COLO668 (cell line): ENCODE data around the gene KCNQ1OT1.
A peak's percentile ranks its signal among the peaks of the same experiment; 100 is the strongest.

Source experiments
- DNase-seq: peaks from one replicate; lab custom pipeline; 2025; ENCODE audit not compliant: unreplicated experiment; lab: John Stamatoyannopoulos, UW

Gene KCNQ1OT1

DNA sequence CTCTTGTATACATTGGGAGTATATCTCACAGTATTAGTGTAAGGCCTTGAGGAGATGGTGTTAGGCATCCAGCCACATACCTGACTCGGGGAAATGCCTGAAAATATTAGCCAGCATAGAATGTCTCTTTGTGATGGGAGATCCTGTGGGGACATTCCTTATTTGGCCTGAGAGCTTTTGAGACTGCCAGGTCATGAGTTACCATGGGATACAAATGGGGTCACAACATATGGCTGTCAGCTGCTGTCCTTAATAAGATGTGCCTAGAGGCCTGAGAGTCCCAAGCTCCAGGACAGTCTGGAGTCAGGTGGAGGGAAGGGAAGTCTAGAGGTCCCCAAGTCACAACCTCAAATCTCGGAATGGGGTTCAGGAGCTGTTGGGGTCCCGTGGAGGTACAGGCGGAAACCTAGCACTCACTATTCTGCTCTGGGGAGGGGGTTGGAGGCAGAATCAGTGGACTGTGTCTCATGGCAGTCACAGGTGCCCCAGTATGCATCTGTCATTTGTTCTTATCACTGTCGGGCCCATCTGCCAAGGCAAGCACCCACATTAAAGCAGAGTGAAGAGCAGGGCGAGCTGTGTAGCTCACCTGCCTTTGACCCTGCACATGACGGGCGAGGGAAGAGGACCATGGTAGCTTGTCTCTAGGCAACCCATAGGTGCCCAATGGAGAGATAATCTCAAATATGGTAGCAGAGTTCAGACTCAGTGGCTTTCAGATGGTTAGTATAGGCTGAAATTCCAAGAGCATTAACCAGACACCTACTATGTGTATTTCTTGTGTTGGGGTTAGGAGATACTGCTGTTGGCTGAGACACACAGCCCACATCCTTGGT is 29.9 kb downstream of the KCNQ1OT1 start:
- no peak for DNase-seq

DNA sequence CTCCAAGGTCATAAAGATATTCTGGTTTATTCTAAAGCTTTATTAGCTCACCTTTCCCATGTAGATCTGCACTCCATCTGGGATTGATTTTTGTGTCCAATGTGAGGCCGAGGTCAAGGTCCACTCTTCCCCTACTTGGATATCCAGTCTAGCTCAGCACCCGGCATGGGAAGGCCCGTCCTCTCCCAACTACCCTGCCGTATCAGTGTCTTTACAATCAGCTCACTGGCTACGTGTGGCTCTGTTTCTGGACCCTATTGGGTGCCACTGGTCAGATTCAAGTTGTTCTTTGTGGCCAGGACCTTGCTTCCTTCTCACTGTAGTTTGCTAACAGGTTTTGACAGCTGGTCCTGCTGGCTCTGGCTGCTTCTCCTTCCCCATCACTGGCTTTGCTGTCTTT is 30.9 kb downstream of the KCNQ1OT1 start:
- DNase-seq: no peak

DNA sequence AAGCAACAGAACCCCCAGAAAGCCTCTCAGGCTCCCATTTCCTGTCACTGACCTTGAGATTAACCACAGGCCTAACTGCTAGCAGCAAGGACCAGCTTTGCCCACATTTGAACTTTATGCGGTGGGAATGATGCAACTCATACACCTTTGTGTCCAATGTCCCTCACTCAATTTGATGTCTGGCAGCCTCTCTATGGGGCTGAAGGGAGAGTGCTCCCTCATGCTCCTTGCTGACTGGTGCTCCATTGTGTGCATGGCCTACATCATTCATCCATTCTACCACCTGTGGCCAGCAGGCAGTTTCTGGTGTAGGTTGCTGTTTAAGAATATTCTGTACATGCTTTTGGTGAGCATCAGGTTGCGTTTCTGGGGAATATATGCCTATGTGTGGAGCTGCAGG is 31.9 kb downstream of the KCNQ1OT1 start:
- no peak for DNase-seq

DNA sequence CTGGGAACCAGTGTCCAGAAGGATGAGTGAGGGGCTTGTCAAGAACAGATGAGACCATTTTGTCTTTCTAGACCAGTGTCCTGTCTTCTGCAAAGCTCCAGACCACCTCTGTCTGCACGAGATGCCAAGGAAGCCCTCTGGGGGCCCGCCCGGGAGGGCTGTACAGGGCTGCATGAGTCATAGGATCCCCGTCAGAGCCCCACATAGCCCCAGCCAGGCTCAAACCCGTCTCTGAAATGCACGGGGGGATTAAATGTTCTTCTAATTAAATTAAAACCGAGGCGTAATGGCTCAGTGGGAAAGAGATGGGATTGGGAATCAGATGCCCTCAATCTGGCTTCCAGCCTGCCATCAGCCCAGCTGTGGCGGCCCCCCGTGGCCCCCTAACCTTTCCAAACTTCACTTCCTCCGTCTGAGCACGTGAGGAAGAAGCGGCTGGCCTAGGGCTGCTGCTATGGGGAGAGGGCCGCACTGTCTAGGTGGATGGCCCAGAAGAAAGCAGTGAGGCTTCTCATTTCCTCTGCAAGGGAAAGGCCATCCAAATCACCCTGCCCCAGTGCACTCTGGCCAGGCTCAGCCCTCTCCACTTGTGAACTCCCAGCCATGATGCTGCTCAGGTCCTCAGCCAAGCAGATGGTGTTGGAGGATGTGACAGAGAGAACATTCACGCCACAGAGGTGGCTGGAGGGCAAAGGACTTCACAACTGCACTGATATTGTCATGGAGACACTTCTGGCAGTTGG is 32.8 kb downstream of the KCNQ1OT1 start:
- DNase-seq: no peak

DNA sequence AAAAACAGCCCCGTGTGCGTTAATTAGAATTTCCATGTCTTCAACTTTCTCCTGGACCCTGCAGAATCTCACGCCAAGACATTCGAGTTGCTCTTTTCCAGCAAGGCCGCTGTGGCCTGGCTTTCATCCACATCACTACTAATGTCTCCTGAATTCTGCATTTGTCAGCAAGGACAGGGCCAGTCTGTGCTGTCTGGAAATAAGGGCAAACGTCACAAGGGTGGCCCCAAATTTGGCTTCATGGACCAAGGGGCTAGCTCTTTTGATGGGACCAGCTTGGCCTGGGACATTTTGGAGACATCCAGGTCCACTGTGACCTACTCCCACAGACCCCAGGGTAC is 33.4 kb downstream of the KCNQ1OT1 start:
- DNase-seq: no peak

DNA sequence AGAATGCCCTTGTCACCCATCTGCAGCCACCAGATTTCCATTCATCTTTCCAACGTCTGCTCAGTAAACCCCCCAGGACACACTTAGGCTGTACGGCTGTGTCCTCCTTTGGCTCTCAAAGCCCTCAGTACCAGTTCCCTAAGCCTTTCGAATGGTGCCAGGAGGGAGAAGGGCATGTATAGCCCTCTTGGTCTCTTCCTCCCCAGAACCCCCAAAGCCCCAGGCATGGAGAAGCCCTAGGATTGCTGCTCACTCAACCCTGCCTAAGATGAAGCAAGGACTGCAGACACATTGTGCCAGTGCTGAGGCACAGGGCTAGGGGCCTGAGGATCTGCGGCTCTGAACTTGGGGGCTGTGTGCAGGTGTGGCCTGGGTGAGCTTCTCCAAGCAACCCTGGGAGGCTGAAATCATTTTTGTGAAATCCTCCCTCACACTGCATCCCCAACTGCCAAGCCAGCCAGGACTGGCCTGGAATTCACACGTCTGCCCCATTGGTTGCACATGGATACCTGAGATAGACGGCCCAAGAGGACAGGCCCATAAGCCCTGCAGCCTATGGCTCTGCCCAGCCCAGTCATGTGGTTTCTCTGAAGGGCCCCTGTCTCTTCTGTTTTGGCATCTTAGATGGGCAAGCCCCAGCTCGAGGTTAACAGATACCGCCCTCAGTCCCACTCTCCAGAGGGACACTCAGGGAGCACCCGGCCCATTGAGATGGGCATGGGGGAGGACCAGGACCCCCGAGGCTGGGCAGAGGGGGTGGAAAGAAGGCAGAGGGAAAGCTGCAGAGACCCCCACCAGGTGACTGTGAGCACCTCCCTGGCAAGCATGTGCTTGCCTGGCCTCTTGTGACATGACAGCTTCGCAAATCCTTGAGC is 34.0 kb downstream of the KCNQ1OT1 start:
- DNase-seq: no peak

DNA sequence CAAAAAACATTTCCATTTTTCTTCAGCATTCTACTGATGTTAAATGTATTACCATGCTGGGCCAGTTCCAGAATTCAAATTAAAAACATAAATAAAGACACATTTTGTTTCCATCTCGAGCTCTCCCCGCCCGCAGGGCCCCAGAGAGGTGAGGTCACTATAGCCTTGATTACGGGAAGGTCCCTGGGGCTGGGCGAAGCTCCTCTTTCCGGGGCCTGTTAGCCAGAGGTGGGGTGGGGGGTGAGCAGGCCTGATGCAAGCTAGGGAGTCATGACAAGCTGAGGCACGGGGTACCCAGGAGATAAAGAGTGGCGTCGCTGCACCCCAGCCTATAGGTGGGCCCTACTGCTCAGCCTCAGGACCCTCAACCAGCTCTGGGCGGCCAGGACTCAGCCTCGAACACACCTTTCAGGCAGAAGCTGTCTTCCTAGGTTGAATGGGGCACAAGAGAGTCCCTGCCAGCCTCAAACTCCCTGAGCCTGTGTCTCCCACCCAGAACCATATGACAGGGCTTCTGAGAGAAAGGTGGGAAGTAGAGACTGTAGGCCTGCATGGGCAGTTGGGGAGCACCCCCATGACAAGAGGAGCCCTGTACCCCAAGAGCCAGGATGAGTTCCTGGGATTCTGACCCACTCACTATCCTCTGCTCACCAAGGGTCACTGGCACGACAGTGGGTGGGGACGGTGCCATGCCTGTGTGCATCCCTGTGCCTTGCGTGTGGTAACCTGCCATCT is 34.8 kb downstream of the KCNQ1OT1 start:
- no peak for DNase-seq

DNA sequence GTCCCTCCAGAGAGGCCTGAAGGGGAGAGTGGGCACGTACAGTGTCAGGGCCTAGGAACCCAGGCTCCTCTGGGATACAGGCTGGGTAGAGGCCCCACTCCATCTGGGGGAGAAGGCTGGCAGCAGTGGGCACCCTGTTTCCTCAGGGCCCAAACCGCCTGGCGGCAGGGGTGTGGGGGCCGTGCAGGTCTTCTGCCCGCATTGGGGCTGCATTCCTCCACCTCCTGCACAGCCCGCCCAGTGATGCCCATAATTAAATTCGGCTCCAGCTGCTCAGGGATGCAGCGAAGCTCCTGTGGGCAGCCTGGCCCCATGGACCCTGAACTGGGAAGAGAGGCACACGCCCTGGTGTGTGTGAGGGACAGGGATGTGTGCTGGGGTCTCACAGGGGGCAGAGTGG is 35.4 kb downstream of the KCNQ1OT1 start:
- no peak for DNase-seq

DNA sequence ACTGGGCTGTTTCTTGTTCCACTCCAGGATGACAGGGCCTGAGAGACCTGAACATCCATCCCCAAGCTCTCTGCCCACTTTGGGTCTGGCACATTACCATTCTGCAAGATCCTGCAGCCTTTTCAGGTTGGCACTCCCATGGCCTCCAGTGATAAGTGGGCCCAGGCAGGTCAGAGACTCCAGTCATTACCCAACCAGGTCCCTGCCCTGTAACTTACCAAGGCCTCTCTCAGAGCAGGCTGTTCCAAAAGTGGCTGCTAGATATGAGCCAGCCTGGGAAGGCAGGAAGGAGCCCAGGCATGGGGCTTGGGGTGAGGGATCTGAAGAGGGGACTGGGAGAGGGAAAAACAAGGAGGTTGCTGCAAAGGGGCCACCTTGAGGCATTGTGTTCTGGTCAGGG is 35.9 kb downstream of the KCNQ1OT1 start:
- no peak for DNase-seq

DNA sequence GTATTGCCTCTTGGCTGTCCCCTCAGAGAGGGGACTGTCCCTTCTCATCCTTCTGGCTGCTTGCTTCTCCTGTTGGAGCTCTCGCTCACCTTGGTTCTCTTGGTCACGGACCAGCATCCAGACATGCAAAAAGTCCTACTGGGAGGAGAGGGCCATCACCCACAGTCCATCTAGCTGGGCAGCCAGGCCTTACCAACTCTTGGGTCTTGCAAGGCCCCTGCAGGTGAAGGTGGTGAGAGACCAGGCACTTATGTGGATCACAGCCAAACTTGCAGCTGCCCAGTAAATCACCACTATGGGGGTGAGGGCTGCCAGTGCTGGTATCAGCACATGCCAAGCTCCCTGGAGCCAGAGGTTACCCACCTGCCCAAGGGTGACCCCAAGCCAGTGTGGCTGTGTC is 36.3 kb downstream of the KCNQ1OT1 start:
- DNase-seq: no peak

DNA sequence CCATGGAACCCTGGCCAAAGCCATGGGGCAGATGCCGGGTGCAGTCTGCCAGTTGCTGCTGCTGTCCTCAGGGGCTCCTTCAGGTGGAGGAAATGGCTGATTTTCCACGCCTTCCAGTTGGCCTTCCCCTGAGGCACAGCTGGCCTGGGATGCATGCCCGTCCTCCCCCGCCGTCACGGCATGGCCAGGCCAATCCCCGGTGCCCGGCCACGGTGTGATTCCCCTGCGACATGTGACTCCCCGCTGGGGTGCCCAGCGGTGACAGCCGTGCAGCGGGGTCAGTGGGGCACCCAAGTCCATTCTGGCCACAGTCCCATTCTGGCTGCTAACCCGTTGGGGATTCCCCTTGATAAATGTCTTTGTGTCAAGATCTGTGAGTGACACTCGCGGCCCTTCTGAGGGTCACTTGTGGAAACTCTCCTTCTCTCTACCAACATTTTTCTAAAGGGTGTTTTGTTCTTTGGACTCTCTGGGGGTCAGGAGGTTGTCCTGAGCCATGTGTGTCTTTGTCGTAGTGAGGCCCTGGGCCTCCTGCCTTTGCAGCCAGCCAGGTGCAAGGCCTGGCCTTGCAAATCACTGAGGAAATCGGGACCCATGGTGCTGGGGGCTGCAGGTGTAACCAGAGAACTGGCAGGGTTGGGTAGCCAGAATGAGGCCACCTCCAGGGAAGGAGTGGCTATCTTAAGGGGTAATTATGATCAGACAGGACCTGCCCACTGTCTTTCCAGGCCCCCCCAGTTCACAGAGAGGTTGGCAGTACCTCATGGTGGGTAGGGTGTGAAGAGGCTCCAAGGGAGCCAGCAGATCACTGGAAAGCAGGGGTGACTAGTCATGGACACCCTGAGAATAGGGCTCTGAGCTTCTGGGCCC is 37.1 kb downstream of the KCNQ1OT1 start:
- DNase-seq: no peak

DNA sequence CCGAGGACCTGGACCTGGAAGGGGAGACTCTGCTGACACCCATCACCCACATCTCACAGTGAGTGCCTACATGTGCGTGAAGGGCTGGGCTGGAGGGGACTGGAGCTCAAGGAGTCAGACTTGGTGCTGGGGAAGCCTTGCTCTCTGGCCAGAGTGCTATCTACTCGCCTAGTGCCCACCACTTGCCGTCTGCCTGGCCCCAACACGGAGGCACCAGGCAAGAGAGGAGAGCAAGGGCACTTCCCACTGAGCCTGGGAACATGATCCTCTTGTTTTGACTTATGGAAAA is 37.8 kb downstream of the KCNQ1OT1 start:
- no peak for DNase-seq

DNA sequence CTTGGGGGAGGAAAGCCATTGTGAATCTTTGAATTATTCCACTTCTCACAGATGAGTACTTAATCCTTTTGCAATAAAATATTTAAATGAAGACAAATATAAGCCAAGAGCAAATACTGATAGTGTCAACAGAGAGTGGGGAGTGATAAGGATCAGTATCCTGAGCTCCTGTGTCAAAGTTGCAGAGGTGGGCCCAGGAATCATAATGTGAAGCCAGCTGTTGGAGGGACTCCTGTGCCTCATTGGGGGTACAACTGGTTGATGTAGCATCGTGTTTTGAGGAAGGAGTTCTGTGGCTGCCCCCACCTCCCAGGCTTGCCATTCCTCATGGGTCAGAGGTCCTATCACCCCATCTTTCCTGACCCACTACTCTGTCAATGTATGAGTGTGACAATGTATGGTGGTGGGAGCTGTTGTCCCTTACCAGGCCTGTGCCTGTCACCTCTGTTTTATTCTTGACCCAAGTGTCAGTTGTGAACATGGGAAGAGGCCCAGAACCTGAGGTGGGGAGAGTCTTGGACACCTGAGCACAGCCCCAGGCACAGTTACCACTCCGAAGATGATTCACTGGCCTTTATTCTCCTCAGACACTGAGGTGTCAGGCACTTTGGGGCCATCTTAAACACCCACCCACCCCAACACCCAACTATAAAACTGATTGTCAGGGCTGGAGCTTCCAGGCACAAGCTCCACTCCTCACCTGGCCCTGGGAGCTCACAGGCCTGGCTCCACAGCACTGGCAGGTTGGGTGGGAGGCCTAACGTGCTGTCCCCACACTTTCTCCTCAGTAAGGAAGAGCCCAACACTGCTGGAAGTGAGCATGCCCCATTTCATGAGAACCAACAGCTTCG is 38.4 kb downstream of the KCNQ1OT1 start:
- DNase-seq: no peak

DNA sequence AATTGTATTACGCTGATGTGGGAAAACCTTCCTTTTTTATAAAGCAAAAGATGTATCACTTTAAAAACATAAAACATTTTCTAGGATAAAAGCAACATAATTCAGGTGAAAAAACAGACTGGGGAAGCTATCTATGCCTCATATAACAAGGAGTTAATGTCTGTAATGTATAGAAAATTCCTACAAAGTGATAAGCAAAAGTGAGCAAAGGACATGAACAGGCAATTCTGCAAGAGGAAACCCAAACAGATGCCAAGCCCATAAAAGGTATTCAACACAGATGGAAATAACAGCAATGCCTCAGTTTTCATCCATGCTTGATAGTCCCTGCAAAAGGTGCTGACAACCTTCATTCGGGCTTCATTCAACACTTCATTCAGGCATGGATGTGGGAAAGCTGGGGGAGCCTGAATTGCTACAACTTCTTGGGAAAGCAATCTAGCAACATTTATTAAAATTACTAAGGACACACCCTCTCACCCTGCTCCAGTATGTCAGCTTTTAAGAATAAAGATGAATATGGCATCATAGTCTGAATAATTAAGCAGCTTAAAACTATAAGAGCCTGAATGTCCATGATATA is 39.3 kb downstream of the KCNQ1OT1 start:
- DNase-seq: no peak

DNA sequence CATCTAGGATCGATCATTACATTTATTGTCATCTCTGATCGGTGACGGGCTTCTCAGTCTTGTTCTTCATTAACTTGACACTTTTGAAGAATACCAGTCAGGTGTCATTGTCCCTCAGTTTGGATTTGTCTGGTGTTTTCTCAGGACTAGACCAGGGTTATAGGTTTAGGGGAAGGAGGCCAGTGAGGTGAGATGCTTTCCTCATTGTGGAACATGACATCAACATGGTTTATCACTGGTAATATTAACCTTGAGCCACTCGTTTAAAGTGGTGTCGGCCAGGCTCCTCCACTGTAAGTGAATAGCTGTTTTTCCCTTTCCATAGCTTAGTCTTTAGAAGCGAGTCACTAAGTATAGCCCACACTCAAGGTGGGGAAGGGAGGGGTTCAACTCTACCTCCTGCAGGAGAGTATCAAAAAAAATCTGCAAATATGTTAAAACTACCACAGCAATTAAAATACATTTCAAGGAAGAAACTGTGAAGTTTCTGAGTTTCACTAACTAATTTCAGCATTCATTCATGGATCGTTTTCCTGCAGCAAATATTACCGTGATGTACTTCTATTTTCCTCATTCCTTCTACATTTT is 42.0 kb downstream of the KCNQ1OT1 start:
- no peak for DNase-seq

DNA sequence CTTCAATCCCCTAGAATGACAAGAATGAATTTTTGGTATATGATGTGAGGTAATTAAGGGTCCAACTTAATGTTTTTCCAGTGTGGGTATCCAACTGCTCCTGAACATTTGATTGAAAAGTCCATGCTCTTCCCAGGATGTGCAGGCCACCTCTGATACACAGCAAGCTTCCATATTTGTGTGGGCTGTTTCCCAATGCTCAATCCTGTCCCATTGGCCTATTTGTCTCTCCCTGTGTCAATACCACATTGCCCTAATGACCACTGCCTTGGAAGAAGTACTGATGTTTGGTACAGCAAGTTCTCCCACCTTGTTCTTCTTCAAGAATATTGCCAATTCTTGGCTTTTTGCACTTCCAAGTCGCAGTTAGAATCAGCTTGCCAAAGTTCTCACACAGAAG is 42.9 kb downstream of the KCNQ1OT1 start:
- DNase-seq: no peak

DNA sequence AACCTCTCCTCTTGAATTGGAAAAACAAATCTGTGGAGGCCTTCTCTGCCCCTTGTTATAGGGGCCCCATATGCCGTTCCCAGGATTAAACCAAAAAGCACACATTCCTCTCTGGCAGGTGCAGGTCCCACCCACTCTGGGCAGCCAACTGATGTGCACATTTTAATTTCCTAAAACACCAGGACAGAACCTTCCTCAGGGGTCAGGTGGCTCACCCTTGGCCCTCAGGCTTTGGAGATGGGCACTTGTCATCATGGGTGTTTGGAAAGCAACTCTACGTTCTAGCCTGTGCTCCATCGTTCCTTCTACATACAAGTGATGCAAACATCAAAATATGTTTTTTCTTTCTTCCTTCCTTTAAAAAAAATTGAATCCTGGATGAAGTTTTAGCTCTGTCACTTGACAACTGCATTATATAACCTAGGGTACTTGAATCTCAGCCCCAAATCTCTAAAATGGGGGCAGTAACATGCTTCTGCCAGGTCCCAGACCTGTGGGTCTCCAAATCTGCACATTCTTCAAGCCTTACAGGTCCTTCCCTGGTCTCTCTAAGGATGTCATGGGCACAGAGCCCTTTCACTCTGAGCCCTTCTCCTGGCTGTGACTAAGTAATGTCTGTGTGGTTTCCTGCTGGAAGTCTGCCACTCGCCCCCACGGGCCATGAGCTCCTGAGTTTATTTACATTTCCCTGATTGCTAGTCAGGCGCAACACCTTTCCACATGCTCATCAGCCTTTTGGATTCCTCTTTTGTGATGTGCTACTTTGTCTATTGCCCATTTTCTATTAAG is 43.8 kb downstream of the KCNQ1OT1 start:
- peak; percentile 58 for DNase-seq
